NCI-H748 treated with DMSO at 0.1 percent for 48 hours (cell line): Measurements from ENCODE around the gene ATP6V1B1.
A peak's percentile ranks its signal among the peaks of the same experiment; 100 is the strongest.

Experiments used
- DNase-seq: peaks from one replicate; lab custom pipeline; 2025; lab: John Stamatoyannopoulos, UW

ATP6V1B1 gene

GRCh38 chr2:70901227-70902066 is 34.3 kb upstream of the ATP6V1B1 start:
- DNase-seq: no peak

GRCh38 chr2:70902067-70902442 is 33.6 kb upstream of the ATP6V1B1 start:
- DNase-seq: no peak

GRCh38 chr2:70902579-70902978 is 33.1 kb upstream of the ATP6V1B1 start:
- no peak for DNase-seq

- DNase-seq: no peak
Measured at GRCh38 chr2:70903171-70903570, 32.5 kb upstream of the ATP6V1B1 start.

- DNase-seq: no peak
Measured at GRCh38 chr2:70903641-70904340, 31.9 kb upstream of the ATP6V1B1 start.

GRCh38 chr2:70904371-70905216 is 31.1 kb upstream of the ATP6V1B1 start:
- no peak for DNase-seq

- no peak for DNase-seq
Measured at GRCh38 chr2:70905443-70906421, 30.0 kb upstream of the ATP6V1B1 start.

- no peak for DNase-seq
Measured at GRCh38 chr2:70906439-70907005, 29.2 kb upstream of the ATP6V1B1 start.

GRCh38 chr2:70907130-70908057 is 28.3 kb upstream of the ATP6V1B1 start:
- DNase-seq: no peak

- DNase-seq: no peak
Measured at GRCh38 chr2:70916291-70916690, 19.4 kb upstream of the ATP6V1B1 start.

- no peak for DNase-seq
Measured at GRCh38 chr2:70918016-70918415, 17.7 kb upstream of the ATP6V1B1 start.

- DNase-seq: peak; percentile 51
Measured at GRCh38 chr2:70919672-70920366, 15.9 kb upstream of the ATP6V1B1 start.

GRCh38 chr2:70920367-70920715 is 15.4 kb upstream of the ATP6V1B1 start:
- no peak for DNase-seq

GRCh38 chr2:70921031-70921430 is 14.7 kb upstream of the ATP6V1B1 start:
- DNase-seq: no peak

- no peak for DNase-seq
Measured at GRCh38 chr2:70921839-70922234, 13.9 kb upstream of the ATP6V1B1 start.

GRCh38 chr2:70922235-70923234 is 13.2 kb upstream of the ATP6V1B1 start:
- DNase-seq: no peak

GRCh38 chr2:70923378-70924015 is 12.2 kb upstream of the ATP6V1B1 start:
- DNase-seq: no peak

- DNase-seq: no peak
Measured at GRCh38 chr2:70926042-70926441, 9.7 kb upstream of the ATP6V1B1 start.
